ENCODE measurements around the gene RRM1.
A peak's percentile ranks its signal among the peaks of the same experiment; 100 is the strongest.

The RRM1 gene

GRCh38 chr11:4118107-4118506 is 23.5 kb downstream of the RRM1 start:
- H3K9ac ChIP-seq (ENCODE audit: low read length), result no peak overlapping the region
- H4K8ac ChIP-seq (ENCODE audit: low read depth, low read length), result no peak overlapping the region
- no peaks in the 10 kb centered on the region for H3K27me3 ChIP-seq (ENCODE audit: insufficient read depth, low read length)
- no peak overlapping the region for H2AFZ ChIP-seq (ENCODE audit: insufficient read depth, low read length, poor library complexity)
- no peaks in the 10 kb centered on the region for H3K79me2 ChIP-seq (ENCODE audit: control insufficient read depth, insufficient read depth, low read length, poor library complexity)
- H2BK5ac ChIP-seq (ENCODE audit: low read depth, low read length, poor library complexity), result no peak overlapping the region
- H3K9me3 ChIP-seq (ENCODE audit: insufficient read depth, low read depth, low read length), result no peaks in the 10 kb centered on the region
- WGBS (ENCODE audit: extremely low coverage, insufficient coverage, insufficient read length), result no CpG with 5 or more reads among the region's 3 CpGs
- H3K18ac ChIP-seq (ENCODE audit: low read length), result no peak overlapping the region
- DNase-seq, result peak in 1 of 2 donors; percentile 67
- H3K4ac ChIP-seq (ENCODE audit: low read depth, low read length), result no peak overlapping the region
- H2BK12ac ChIP-seq (ENCODE audit: low read length), result no peak overlapping the region
- no peak overlapping the region for H4K12ac ChIP-seq (ENCODE audit: low read depth, low read length)
- H3K14ac ChIP-seq (ENCODE audit: low read length), result no peak overlapping the region
- no peak overlapping the region for H3K4me2 ChIP-seq (ENCODE audit: low read length)
- no peak overlapping the region for H4K91ac ChIP-seq (ENCODE audit: low read depth, low read length)
- H3K79me1 ChIP-seq (ENCODE audit: low read length), result no peaks in the 10 kb centered on the region
- H3K4me1 ChIP-seq (ENCODE audit: control insufficient read depth in 1 of 2, insufficient read depth in 2 of 2, low read length in 2 of 2), result no peaks in the 10 kb centered on the region
- H2AK5ac ChIP-seq (ENCODE audit: low read length), result no peak overlapping the region
- H3K36me3 ChIP-seq (ENCODE audit: control insufficient read depth in 1 of 2, insufficient read depth in 2 of 2, low read length in 2 of 2), result peaks cover 13 to 14% of the 10 kb centered on the region in 2 experiments
- H3K27ac ChIP-seq (ENCODE audit: low read depth, low read length), result no peak overlapping the region
- H3K23ac ChIP-seq (ENCODE audit: low read length), result no peak overlapping the region
- no peak overlapping the region for H3K4me3 ChIP-seq (ENCODE audit: low read depth, low read length)
- no peak overlapping the region for H2BK120ac ChIP-seq (ENCODE audit: insufficient read depth, low read length, poor library complexity)

GRCh38 chr11:4123218-4123617 is 28.6 kb downstream of the RRM1 start:
- Histone ChIP-seq H2AK5ac (ENCODE audit: low read length) (no peak overlapping the region), H3K18ac (ENCODE audit: low read length) (no peak overlapping the region), H3K27me3 (ENCODE audit: insufficient read depth, low read length) (no peaks in the 10 kb centered on the region), H3K4ac (ENCODE audit: low read depth, low read length) (no peak overlapping the region), H3K4me2 (ENCODE audit: low read length) (no peak overlapping the region), H4K91ac (ENCODE audit: low read depth, low read length) (no peak overlapping the region), H3K4me1 (ENCODE audit: control insufficient read depth in 1 of 2, insufficient read depth in 2 of 2, low read length in 2 of 2) (no peaks in the 10 kb centered on the region), H4K8ac (ENCODE audit: low read depth, low read length) (no peak overlapping the region), H3K79me1 (ENCODE audit: low read length) (no peaks in the 10 kb centered on the region), H2AFZ (ENCODE audit: insufficient read depth, low read length, poor library complexity) (no peak overlapping the region), H3K4me3 (ENCODE audit: low read depth, low read length) (no peak overlapping the region), H3K9me3 (ENCODE audit: insufficient read depth, low read depth, low read length) (no peaks in the 10 kb centered on the region), H3K79me2 (ENCODE audit: control insufficient read depth, insufficient read depth, low read length, poor library complexity) (no peaks in the 10 kb centered on the region), H2BK120ac (ENCODE audit: insufficient read depth, low read length, poor library complexity) (no peak overlapping the region), H3K36me3 (ENCODE audit: control insufficient read depth in 1 of 2, insufficient read depth in 2 of 2, low read length in 2 of 2) (peaks cover 10 to 25% of the 10 kb centered on the region in 2 experiments), H2BK12ac (ENCODE audit: low read length) (no peak overlapping the region), H3K9ac (ENCODE audit: low read length) (no peak overlapping the region), H3K23ac (ENCODE audit: low read length) (no peak overlapping the region), H2BK5ac (ENCODE audit: low read depth, low read length, poor library complexity) (no peak overlapping the region), H4K12ac (ENCODE audit: low read depth, low read length) (no peak overlapping the region), H3K14ac (ENCODE audit: low read length) (no peak overlapping the region), H3K27ac (ENCODE audit: low read depth, low read length) (no peak overlapping the region)
- DNase-seq, result peak; percentile 15 to 67
- no CpG with 5 or more reads among the region's 4 CpGs for WGBS (ENCODE audit: extremely low coverage, insufficient coverage, insufficient read length)

DNA sequence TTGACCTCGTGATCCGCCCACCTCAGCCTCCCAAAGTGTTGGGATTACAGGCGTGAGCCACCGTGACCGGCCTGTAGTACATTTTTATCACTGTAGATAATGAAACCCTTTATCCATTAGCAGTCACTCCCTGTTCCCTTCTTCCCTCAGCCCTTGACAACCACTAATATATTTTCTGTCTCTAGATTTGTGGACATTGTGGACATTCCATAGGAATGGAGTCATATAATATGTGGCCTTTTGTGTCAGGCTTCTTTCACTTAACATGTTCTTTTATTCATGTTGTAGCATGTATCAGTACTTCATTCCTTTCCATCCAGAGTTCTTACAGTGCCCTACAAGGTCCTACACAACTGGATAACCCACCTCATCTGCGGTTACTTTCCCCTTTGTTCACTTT is 30.5 kb downstream of the RRM1 start:
- Histone ChIP-seq H2BK5ac (ENCODE audit: low read depth, low read length, poor library complexity) (no peak overlapping the region), H3K36me3 (ENCODE audit: control insufficient read depth in 1 of 2, insufficient read depth in 2 of 2, low read length in 2 of 2) (peaks cover 10 to 28% of the 10 kb centered on the region in 2 experiments), H3K23ac (ENCODE audit: low read length) (no peak overlapping the region), H4K12ac (ENCODE audit: low read depth, low read length) (no peak overlapping the region), H3K79me2 (ENCODE audit: control insufficient read depth, insufficient read depth, low read length, poor library complexity) (no peaks in the 10 kb centered on the region), H3K4me1 (ENCODE audit: control insufficient read depth in 1 of 2, insufficient read depth in 2 of 2, low read length in 2 of 2) (no peaks in the 10 kb centered on the region), H3K4me3 (ENCODE audit: low read depth, low read length) (no peak overlapping the region), H4K91ac (ENCODE audit: low read depth, low read length) (no peak overlapping the region), H3K9me3 (ENCODE audit: insufficient read depth, low read depth, low read length) (no peaks in the 10 kb centered on the region), H3K27ac (ENCODE audit: low read depth, low read length) (no peak overlapping the region), H2AK5ac (ENCODE audit: low read length) (no peak overlapping the region), H2BK12ac (ENCODE audit: low read length) (no peak overlapping the region), H3K4me2 (ENCODE audit: low read length) (no peak overlapping the region), H3K27me3 (ENCODE audit: insufficient read depth, low read length) (no peaks in the 10 kb centered on the region), H3K4ac (ENCODE audit: low read depth, low read length) (no peak overlapping the region), H4K8ac (ENCODE audit: low read depth, low read length) (no peak overlapping the region), H2AFZ (ENCODE audit: insufficient read depth, low read length, poor library complexity) (no peak overlapping the region), H3K18ac (ENCODE audit: low read length) (no peak overlapping the region), H3K79me1 (ENCODE audit: low read length) (no peaks in the 10 kb centered on the region), H3K9ac (ENCODE audit: low read length) (no peak overlapping the region), H3K14ac (ENCODE audit: low read length) (no peak overlapping the region), H2BK120ac (ENCODE audit: insufficient read depth, low read length, poor library complexity) (no peak overlapping the region)
- DNase-seq, result peak in 1 of 2 donors; percentile 36
- WGBS (ENCODE audit: extremely low coverage, insufficient coverage, insufficient read length), result no CpG with 5 or more reads among the region's 6 CpGs

DNA sequence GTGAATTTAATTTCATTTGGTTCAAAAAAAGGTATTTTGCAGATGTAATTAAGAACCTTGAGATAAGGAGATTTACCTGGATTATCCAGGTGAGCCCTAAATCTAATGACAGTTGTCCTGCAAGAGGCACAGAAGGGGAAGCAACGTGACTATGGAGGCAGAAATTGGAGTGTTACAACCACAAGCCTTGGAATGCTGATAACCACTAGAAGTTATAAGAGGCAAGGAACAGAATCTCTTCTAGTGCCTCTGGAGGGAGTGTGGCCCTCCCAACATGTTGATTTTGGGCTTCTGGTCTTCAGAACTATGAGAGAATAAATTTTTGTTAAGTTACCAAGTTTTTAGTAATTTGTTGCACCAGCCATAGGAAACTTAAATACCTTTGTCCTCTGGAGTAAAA is 32.8 kb downstream of the RRM1 start:
- Histone ChIP-seq H2BK5ac (ENCODE audit: low read depth, low read length, poor library complexity) (no peak overlapping the region), H2BK120ac (ENCODE audit: insufficient read depth, low read length, poor library complexity) (no peak overlapping the region), H3K18ac (ENCODE audit: low read length) (no peak overlapping the region), H4K91ac (ENCODE audit: low read depth, low read length) (no peak overlapping the region), H2AFZ (ENCODE audit: insufficient read depth, low read length, poor library complexity) (no peak overlapping the region), H3K79me2 (ENCODE audit: control insufficient read depth, insufficient read depth, low read length, poor library complexity) (no peaks in the 10 kb centered on the region), H3K4me3 (ENCODE audit: low read depth, low read length) (no peak overlapping the region), H4K8ac (ENCODE audit: low read depth, low read length) (no peak overlapping the region), H2BK12ac (ENCODE audit: low read length) (no peak overlapping the region), H3K4ac (ENCODE audit: low read depth, low read length) (no peak overlapping the region), H3K79me1 (ENCODE audit: low read length) (no peaks in the 10 kb centered on the region), H3K36me3 (ENCODE audit: control insufficient read depth in 1 of 2, insufficient read depth in 2 of 2, low read length in 2 of 2) (peaks cover 4 to 21% of the 10 kb centered on the region in 2 experiments), H3K23ac (ENCODE audit: low read length) (no peak overlapping the region), H3K27me3 (ENCODE audit: insufficient read depth, low read length) (no peaks in the 10 kb centered on the region), H3K4me1 (ENCODE audit: control insufficient read depth in 1 of 2, insufficient read depth in 2 of 2, low read length in 2 of 2) (no peaks in the 10 kb centered on the region), H3K27ac (ENCODE audit: low read depth, low read length) (no peak overlapping the region), H3K14ac (ENCODE audit: low read length) (no peak overlapping the region), H2AK5ac (ENCODE audit: low read length) (no peak overlapping the region), H3K9ac (ENCODE audit: low read length) (no peak overlapping the region), H3K4me2 (ENCODE audit: low read length) (no peak overlapping the region), H3K9me3 (ENCODE audit: insufficient read depth, low read depth, low read length) (no peaks in the 10 kb centered on the region), H4K12ac (ENCODE audit: low read depth, low read length) (no peak overlapping the region)
- WGBS (ENCODE audit: extremely low coverage, insufficient coverage, insufficient read length), result no CpG with 5 or more reads among the region's 1 CpG
- DNase-seq, result no peak
